ENCODE measurements around the gene NALF2.

Gene NALF2

DNA sequence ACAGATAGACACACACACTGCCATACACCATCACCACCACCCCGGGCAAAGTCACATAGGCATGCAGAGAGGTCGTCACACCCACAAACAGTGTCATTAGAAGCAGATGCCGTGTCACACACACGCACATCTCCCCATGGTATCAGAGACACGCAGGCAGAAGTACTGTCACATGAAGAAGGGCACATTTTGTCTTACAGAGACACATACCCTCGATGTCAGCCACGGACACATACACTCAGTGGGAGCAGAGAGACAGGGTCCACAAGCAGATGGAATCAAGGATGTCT, 3.3 kb downstream of the NALF2 start:
- H3K4me3 ChIP-seq (ENCODE audit: low read depth, low read length): no peak overlapping the region
- no peak for DNase-seq (ENCODE audit: low read depth)
- TF ChIP-seq, protein P1, sequence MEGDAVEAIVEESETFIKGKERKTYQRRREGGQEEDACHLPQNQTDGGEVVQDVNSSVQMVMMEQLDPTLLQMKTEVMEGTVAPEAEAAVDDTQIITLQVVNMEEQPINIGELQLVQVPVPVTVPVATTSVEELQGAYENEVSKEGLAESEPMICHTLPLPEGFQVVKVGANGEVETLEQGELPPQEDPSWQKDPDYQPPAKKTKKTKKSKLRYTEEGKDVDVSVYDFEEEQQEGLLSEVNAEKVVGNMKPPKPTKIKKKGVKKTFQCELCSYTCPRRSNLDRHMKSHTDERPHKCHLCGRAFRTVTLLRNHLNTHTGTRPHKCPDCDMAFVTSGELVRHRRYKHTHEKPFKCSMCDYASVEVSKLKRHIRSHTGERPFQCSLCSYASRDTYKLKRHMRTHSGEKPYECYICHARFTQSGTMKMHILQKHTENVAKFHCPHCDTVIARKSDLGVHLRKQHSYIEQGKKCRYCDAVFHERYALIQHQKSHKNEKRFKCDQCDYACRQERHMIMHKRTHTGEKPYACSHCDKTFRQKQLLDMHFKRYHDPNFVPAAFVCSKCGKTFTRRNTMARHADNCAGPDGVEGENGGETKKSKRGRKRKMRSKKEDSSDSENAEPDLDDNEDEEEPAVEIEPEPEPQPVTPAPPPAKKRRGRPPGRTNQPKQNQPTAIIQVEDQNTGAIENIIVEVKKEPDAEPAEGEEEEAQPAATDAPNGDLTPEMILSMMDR (conservative IDR thresholded peaks at IDR 0.05; ENCODE audit: low read depth, low read length): no peak

DNA sequence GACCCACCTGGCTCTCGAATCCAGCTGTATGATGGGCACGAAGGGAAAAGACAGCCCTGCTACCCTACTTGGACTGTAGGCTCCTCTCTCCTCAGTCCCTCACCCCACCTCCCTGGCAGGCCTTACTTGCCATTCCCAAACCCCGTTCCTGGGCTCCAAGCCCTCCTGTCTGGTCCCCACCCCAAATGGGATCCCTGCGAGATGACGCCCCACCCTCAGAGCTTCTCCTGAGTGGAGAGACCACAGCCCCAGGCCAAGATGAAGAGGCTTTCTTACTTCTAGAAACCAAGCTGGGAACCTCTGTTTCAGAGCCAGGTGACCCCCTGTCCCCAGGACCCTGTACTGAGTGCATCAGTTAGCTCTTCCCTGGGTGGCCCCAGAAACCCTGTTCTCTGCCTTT, 4.5 kb downstream of the NALF2 start:
- DNase-seq (ENCODE audit: low read depth): no peak
- no peak overlapping the region for H3K4me3 ChIP-seq (ENCODE audit: low read depth, low read length)

DNA sequence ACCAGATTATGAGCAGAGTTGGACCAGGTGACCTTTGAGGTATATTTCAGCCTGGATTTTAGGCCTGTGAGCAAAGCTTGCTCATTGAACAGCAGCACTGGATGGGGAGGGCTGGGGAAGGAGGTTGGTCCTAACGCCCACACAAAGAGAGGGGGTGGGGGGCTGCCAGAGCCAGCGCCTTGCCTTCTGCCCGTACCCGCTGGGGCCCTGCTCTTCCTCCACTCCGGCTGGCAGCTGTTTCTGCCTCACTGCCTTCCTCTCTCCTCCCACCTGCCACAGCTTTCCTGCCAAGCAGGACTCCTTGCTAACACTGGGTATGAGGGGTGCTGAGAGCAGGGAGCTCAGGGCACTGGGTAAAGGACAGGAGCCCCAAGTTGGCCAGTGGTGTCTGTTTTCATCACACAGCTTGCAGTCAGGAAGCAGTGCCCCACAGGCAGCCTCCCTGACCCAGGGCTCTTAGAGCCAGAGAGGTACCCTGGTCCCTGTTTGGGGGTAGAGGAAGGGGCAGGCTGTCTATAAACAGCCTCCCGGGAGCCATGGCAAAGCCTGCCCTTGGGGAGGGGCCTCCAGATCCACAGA, 6.1 kb downstream of the NALF2 start:
- no peak for DNase-seq (ENCODE audit: low read depth)
- TF ChIP-seq, protein P1 (conservative IDR thresholded peaks at IDR 0.05; ENCODE audit: low read depth, low read length): no peak
- no peak overlapping the region for H3K4me3 ChIP-seq (ENCODE audit: low read depth, low read length)

More for the DNA sequence above, 4.5 kb downstream of the NALF2 start:
- TF ChIP-seq, protein P1 (conservative IDR thresholded peaks at IDR 0.05; ENCODE audit: low read depth, low read length): no peak

DNA sequence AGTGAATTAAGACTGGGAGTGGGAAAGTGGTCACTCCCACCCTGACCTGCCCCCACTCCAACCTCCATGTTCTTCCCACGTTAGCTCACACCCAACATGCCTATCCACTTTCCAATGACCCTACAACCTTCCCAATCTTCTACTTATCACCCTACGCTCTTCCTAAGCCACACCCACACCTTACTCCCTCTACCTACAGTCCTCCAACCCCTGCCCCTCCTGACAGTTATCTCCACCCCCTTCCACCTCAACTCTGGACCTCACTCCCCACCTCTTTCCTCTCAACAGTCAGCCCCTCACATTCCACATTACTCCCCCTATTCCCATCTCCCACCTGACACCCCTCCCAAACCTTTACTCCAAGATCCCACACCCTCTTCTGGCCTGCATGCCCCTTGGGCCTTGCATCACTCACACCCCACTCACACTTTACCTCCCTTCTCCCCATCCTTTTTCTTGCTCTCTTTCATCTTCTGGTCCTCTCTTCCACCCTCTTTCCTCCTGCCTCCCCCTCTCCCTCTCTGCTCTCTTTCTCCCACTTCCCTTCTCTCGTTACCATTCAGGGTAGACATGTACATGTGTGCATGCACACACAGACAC, 6.9 kb downstream of the NALF2 start:
- no peak overlapping the region for H3K4me3 ChIP-seq (ENCODE audit: low read depth, low read length)
- DNase-seq (ENCODE audit: low read depth): no peak
- TF ChIP-seq, protein P1 (conservative IDR thresholded peaks at IDR 0.05; ENCODE audit: low read depth, low read length): no peak

DNA sequence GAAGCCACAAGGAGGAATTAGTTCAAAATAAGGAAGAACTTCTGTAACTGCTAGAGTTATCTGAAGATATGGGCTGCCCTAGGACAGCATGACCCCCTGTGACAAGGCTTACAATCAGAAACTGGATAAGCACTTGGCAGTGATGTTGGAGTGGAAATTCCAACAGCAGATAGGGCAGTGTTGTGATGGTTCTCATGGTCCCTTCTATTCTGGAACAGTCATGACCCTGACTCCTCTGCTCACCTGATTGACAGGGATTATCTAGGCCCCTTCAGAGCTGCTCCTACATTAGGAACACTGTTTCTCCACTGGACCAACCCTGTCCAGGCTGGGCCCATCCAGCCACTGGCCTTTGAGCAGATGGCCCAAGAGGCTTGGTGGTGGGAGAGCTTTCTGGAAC, 17.9 kb downstream of the NALF2 start:
- TF ChIP-seq, protein P1 (conservative IDR thresholded peaks at IDR 0.05; ENCODE audit: low read depth, low read length): no peak
- H3K4me3 ChIP-seq (ENCODE audit: low read depth, low read length): no peak overlapping the region
- DNase-seq (ENCODE audit: low read depth): no peak

DNA sequence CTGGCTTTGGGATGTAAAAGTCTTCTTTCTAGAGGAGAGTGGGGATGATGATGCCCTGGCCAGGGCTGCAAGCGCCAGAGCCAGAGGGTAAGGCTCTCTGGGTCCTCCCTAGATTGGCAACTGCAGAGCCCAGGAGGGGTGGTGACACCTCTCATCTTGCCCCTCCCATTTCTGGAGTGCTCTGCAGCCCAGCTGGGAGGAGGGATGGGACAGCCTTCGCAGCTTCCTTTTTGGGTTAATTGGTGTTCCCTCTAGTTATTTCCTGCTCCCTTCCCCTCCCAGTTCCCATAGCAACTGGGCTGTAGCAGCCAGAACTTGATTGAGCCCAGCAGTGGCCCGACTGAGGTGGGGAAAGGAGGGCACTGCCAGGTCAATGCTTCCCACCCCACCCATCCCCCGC, 19.2 kb downstream of the NALF2 start:
- H3K4me3 ChIP-seq (ENCODE audit: low read depth, low read length): no peak overlapping the region
- no peak for DNase-seq (ENCODE audit: low read depth)
- TF ChIP-seq, protein P1 (conservative IDR thresholded peaks at IDR 0.05; ENCODE audit: low read depth, low read length): no peak

DNA sequence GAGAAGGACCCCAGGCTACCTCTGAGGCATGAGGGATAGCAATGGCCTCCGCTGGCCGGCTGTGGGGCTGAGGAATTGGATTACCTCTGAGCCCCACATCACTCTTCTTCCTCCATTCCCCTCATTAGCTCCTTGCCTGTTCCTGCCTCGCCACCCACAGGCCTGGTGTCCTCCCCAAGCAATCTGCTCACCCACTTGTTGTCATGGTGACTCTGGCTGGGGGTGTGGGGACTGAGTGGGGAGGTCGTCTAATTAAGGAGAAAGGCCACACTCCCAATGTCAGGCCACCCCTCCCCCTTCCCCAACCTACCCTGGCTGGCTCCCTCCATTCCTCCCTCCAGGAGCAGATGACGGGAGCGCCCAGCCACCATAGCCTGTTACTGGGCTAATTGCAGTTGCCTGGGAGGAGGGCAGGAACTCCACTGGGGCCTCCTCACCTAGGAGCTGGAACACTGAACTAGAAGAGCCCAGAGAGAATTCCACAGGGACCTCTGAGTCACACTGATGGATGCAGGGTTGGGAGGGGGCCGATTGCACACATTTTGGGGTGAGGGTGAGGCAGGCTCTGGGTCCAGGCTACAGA, 20.7 kb downstream of the NALF2 start:
- no peak overlapping the region for H3K4me3 ChIP-seq (ENCODE audit: low read depth, low read length)

More for the DNA sequence above, 20.7 kb downstream of the NALF2 start:
- DNase-seq (ENCODE audit: low read depth): no peak
- TF ChIP-seq, protein P1 (conservative IDR thresholded peaks at IDR 0.05; ENCODE audit: low read depth, low read length): no peak

All from choroid plexus epithelial cell (primary cell).